ENCODE measurements around the gene STK32C. TPM values are rescaled to one million over a fixed set of nuclear protein-coding genes. Genes with fewer than 3 reads are reported as not detected.

The STK32C gene
- total RNA-seq, 1 donor from 2014 or later, result 13.8 TPM

GRCh38 chr10:132199268-132199853 lies 108.4 kb downstream of the STK32C start:
- ATAC-seq (ENCODE audit: low read depth) (no peak), DNase-seq (no peak)
- Mint-ChIP-seq H3K4me3 (no peak overlapping the region), H3K27me3 (no peaks in the 10 kb centered on the region), H3K36me3 (ENCODE audit: low read depth) (no peaks in the 10 kb centered on the region), H3K9me3 (no peaks in the 10 kb centered on the region), H3K4me1 (no peaks in the 10 kb centered on the region), H3K27ac (no peak overlapping the region)
- no peak for TF ChIP-seq CTCF (IDR thresholded peaks at IDR 0.05)
- POLR2A ChIA-PET, result no interaction called here
- CTCF ChIA-PET, result no interaction called here
- intact Hi-C loops (cut with micrococcal nuclease), result no loop called here

- ATAC-seq (ENCODE audit: low read depth) (no peak), DNase-seq (no peak)
- ChIA-PET POLR2A (no interaction called here), CTCF (no interaction called here)
- H3K27ac Mint-ChIP-seq, result no peak overlapping the region
- TF ChIP-seq CTCF (IDR thresholded peaks at IDR 0.05), result no peak
- H3K36me3 Mint-ChIP-seq (ENCODE audit: low read depth), result no peaks in the 10 kb centered on the region
- no peaks in the 10 kb centered on the region for H3K4me1 Mint-ChIP-seq
- H3K9me3 Mint-ChIP-seq, result no peaks in the 10 kb centered on the region
- H3K27me3 Mint-ChIP-seq, result no peaks in the 10 kb centered on the region
- H3K4me3 Mint-ChIP-seq, result no peak overlapping the region
- intact Hi-C loops (cut with micrococcal nuclease), result no loop called here
Measured at GRCh38 chr10:132198381-132199181, 109.2 kb downstream of the STK32C start.

- ATAC-seq (ENCODE audit: low read depth) (no peak), DNase-seq (no peak)
- no peak overlapping the region for H3K27ac Mint-ChIP-seq
- intact Hi-C loops (cut with micrococcal nuclease), result no loop called here
- no peak overlapping the region for H3K4me3 Mint-ChIP-seq
- POLR2A ChIA-PET, result no interaction called here
- no peaks in the 10 kb centered on the region for H3K27me3 Mint-ChIP-seq
- TF ChIP-seq CTCF (IDR thresholded peaks at IDR 0.05), result no peak
- H3K36me3 Mint-ChIP-seq (ENCODE audit: low read depth), result no peaks in the 10 kb centered on the region
- no peaks in the 10 kb centered on the region for H3K4me1 Mint-ChIP-seq
- H3K9me3 Mint-ChIP-seq, result no peaks in the 10 kb centered on the region
- CTCF ChIA-PET, result no interaction called here
Measured at GRCh38 chr10:132198068-132198370, 109.7 kb downstream of the STK32C start.

- Mint-ChIP-seq H3K27ac (no peak overlapping the region), H3K27me3 (no peaks in the 10 kb centered on the region), H3K36me3 (ENCODE audit: low read depth) (no peaks in the 10 kb centered on the region), H3K4me3 (no peak overlapping the region), H3K9me3 (no peaks in the 10 kb centered on the region), H3K4me1 (no peaks in the 10 kb centered on the region)
- intact Hi-C loops (cut with micrococcal nuclease), result no loop called here
- ChIA-PET POLR2A (no interaction called here), CTCF (no interaction called here)
- no peak for TF ChIP-seq CTCF (IDR thresholded peaks at IDR 0.05)
- no peak for ATAC-seq (ENCODE audit: low read depth)
- no peak for DNase-seq
Measured at GRCh38 chr10:132197271-132198067, 110.3 kb downstream of the STK32C start.
